Keratinocyte (primary cell): ENCODE results near the gene ACAN. TPM values are rescaled to one million over a fixed set of nuclear protein-coding genes. Genes with fewer than 3 reads are reported as not detected.

ENCODE experiments used
- DNase-seq: peaks from one replicate; pipeline ENCODE4 v3.0.0-alpha.2; 2011; ENCODE audit warnings: low read depth, missing footprints, low spot score
- FAIRE-seq: peaks from 2 replicates; lab custom pipeline; 2011; peaks lifted over from hg19 to GRCh38; lab: Jason Lieb, UNC
- H2AFZ ChIP-seq: 2 replicates; pipeline ENCODE4 v1.6.0; 2012; ENCODE audit warnings: low read length, control low read depth, inconsistent platforms; ENCODE audit not compliant: control insufficient read depth
- H3K27ac ChIP-seq: 2 replicates; pipeline ENCODE4 v1.5.1; 2011; ENCODE audit warnings: low read length; ENCODE audit not compliant: control insufficient read depth, insufficient read depth
- H3K27me3 ChIP-seq: 3 replicates; pipeline ENCODE4 v1.6.0; 2011; ENCODE audit warnings: low read length; ENCODE audit not compliant: control insufficient read depth, insufficient read depth; ENCODE audit errors: extremely low read depth
- H3K36me3 ChIP-seq, 2 experiments: 2 replicates in 1 of 2; 3 replicates in 1 of 2; pipeline ENCODE4 v1.5.1; 2011; ENCODE audit warnings: low read length in 2 of 2, mild to moderate bottlenecking in 1 of 2; ENCODE audit not compliant: control insufficient read depth in 2 of 2, insufficient read depth in 2 of 2; ENCODE audit errors: extremely low read depth in 1 of 2
- H3K4me1 ChIP-seq: 3 replicates; pipeline ENCODE4 v1.5.1; 2011; ENCODE audit warnings: low read length; ENCODE audit not compliant: control insufficient read depth, insufficient read depth; ENCODE audit errors: extremely low read depth
- H3K4me2 ChIP-seq: 3 replicates; pipeline ENCODE4 v1.6.0; 2011; ENCODE audit warnings: low read depth, low read length; ENCODE audit not compliant: control insufficient read depth, insufficient read depth; ENCODE audit errors: extremely low read depth
- H3K4me3 ChIP-seq, 3 experiments: fragments of 200-600 bp in 1 of 3; sonication (generic) in 1 of 3; 2 replicates in 2 of 3; 3 replicates in 1 of 3; pipeline ENCODE4 v1.5.1; 2011 to 2016; ENCODE audit warnings: low read length in 3 of 3, mild to moderate bottlenecking in 3 of 3, control low read depth in 2 of 3, inconsistent platforms in 1 of 3, low read depth in 1 of 3, mixed read lengths in 1 of 3, mixed run types in 1 of 3, moderate library complexity in 1 of 3; ENCODE audit not compliant: control insufficient read depth in 2 of 3, insufficient read depth in 2 of 3; ENCODE audit errors: extremely low read depth in 1 of 3
- H3K79me2 ChIP-seq: 2 replicates; pipeline ENCODE4 v1.6.0; 2012; ENCODE audit warnings: low read length; ENCODE audit not compliant: control insufficient read depth, insufficient read depth
- H3K9ac ChIP-seq: 3 replicates; pipeline ENCODE4 v1.6.0; 2011; ENCODE audit warnings: low read length; ENCODE audit not compliant: control insufficient read depth, insufficient read depth; ENCODE audit errors: extremely low read depth
- H3K9me1 ChIP-seq: 3 replicates; pipeline ENCODE4 v1.6.0; 2011; ENCODE audit warnings: low read length; ENCODE audit not compliant: control insufficient read depth, insufficient read depth; ENCODE audit errors: extremely low read depth
- H3K9me3 ChIP-seq: 2 replicates; pipeline ENCODE4 v1.5.1; 2012; ENCODE audit warnings: low read depth, low read length; ENCODE audit not compliant: control insufficient read depth
- H4K20me1 ChIP-seq: 3 replicates; pipeline ENCODE4 v1.6.0; 2011; ENCODE audit warnings: low read length; ENCODE audit not compliant: control insufficient read depth, insufficient read depth; ENCODE audit errors: extremely low read depth
- CTCF ChIP-seq, 3 experiments: IDR thresholded peaks in 1 of 3; conservative IDR thresholded peaks in 1 of 3; optimal IDR thresholded peaks in 1 of 3; 2 replicates in 2 of 3; 3 replicates in 1 of 3; pipeline versions ENCODE3 to v1.5.1; 2011; ENCODE audit warnings: low read length in 3 of 3, mild to moderate bottlenecking in 3 of 3, moderate library complexity in 2 of 3, control low read depth in 1 of 3, inconsistent platforms in 1 of 3; ENCODE audit not compliant: insufficient read depth in 2 of 3; ENCODE audit errors: extremely low read depth in 1 of 3
- EZH2 ChIP-seq: IDR thresholded peaks from one replicate; pipeline ENCODE4 v1.6.1; 2012; ENCODE audit warnings: inconsistent platforms, mild to moderate bottlenecking, low read length, moderate library complexity
- dilution Hi-C: fragments of 300-500 bp; cut with MboI; formaldehyde crosslinking; loops from one replicate; pipeline ENCODE4 v1.7.0; 2020; ENCODE audit warnings: low sequenced_read_pairs; ENCODE audit not compliant: extremely low pct_ligation_motif_present
- polyA plus RNA-seq, 5 experiments: library from polyadenylated mRNA; depleted of rRNA in 3 of 5; stranded (reverse) in 3 of 5; stranded (forward) in 1 of 5; unstranded in 1 of 5; fragments of >200 nt; gene quantifications; 1 replicate in 1 of 5; 2 replicates in 3 of 5; 3 replicates in 1 of 5; pipeline versions ENCODE4 v1.2.1 to v1.2.3, GENCODE V29; 2011 to 2012; ENCODE audit warnings: missing spikeins in 2 of 5, low read depth in 1 of 5, low replicate concordance in 1 of 5

The ACAN gene
- polyA plus RNA-seq, 1 donor (not counting 4 experiments of a cell fraction or from before 2014, with no cell fraction given), result not detected

GRCh38 chr15:88794001-88794400, 9.2 kb upstream of the ACAN start:
- Histone ChIP-seq H3K4me3 (no peak overlapping the region), H3K27ac (no peak overlapping the region), H3K79me2 (no peaks in the 10 kb centered on the region), H3K4me2 (no peak overlapping the region), H3K27me3 (peaks cover 13% of the 10 kb centered on the region), H3K9me1 (no peaks in the 10 kb centered on the region), H2AFZ (no peak overlapping the region), H3K9me3 (no peaks in the 10 kb centered on the region), H3K36me3 (no peaks in the 10 kb centered on the region), H4K20me1 (no peaks in the 10 kb centered on the region), H3K9ac (no peak overlapping the region), H3K4me1 (no peaks in the 10 kb centered on the region)
- no peak for DNase-seq
- TF ChIP-seq EZH2 (no peak), CTCF (optimal IDR thresholded peaks at IDR 0.05 in 1 of 3, IDR thresholded peaks at IDR 0.05 in 1 of 3, conservative IDR thresholded peaks at IDR 0.05 in 1 of 3; ENCODE audit: extremely low read depth in 1 of 3, insufficient read depth in 2 of 3, low read length in 3 of 3) (no peak)
- FAIRE-seq, result no peak
- dilution Hi-C loops, result no loop called here

GRCh38 chr15:88797663-88798339, 5.4 kb upstream of the ACAN start:
- no peaks in the 10 kb centered on the region for H3K9me1 ChIP-seq
- H3K9me3 ChIP-seq, result no peaks in the 10 kb centered on the region
- H2AFZ ChIP-seq, result no peak overlapping the region
- no peak overlapping the region for H3K4me2 ChIP-seq
- dilution Hi-C loops, result no loop called here
- no peak for TF ChIP-seq CTCF (optimal IDR thresholded peaks at IDR 0.05 in 1 of 3, IDR thresholded peaks at IDR 0.05 in 1 of 3, conservative IDR thresholded peaks at IDR 0.05 in 1 of 3; ENCODE audit: extremely low read depth in 1 of 3, insufficient read depth in 2 of 3, low read length in 3 of 3)
- H3K36me3 ChIP-seq, result no peaks in the 10 kb centered on the region
- FAIRE-seq (no peak), DNase-seq (no peak)
- peaks cover 18% of the 10 kb centered on the region for H3K27me3 ChIP-seq
- H3K9ac ChIP-seq, result no peak overlapping the region
- H3K79me2 ChIP-seq, result no peaks in the 10 kb centered on the region
- peaks cover 3% of the 10 kb centered on the region for H3K4me1 ChIP-seq
- H3K27ac ChIP-seq, result no peak overlapping the region
- peaks cover 3% of the 10 kb centered on the region for H4K20me1 ChIP-seq
- no peak overlapping the region for H3K4me3 ChIP-seq
